ENCODE data around the gene HCN3. TPM values are rescaled to one million over a fixed set of nuclear protein-coding genes. Genes with fewer than 3 reads are reported as not detected.

The HCN3 gene
- total and polyA plus RNA-seq, 2 donors, result 3.0 to 3.2 TPM

DNA sequence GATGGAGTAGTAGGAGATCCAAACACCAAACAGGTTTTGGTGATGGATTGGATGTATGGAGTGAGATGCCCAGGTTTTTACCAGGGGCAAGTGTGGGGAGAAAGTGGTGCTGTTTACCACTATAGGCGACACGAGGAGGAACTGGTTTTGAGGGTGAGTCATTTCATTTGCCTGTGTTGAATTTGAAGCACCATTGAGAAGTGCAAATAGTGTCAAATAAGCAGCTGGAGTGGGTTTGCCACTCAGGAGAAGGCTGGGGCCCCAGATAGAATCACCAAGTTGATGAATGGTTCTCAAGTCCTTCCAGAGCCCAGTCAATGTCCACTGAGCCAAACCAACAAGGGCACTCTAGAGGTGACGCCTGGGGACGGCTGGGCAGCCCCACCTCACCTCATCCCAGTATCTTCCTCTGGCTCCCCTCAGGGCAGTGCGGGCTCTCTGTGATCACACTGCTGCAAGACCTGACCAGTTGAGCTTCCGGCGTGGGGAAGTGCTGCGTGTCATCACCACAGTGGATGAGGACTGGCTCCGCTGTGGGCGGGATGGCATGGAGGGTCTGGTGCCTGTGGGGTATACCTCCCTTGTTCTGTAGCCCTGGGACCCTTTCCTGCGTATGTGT is 52.8 kb downstream of the HCN3 start:
- Histone ChIP-seq H3K4me1 (ENCODE audit: insufficient read depth) (no peaks in the 10 kb centered on the region), H3K27ac (ENCODE audit: low read depth) (no peak overlapping the region), H3K36me3 (ENCODE audit: insufficient read depth) (no peaks in the 10 kb centered on the region), H3K4me3 (ENCODE audit: low read depth, low read length) (no peak overlapping the region)
- no peak for DNase-seq (ENCODE audit: extremely low spot score)
- WGBS, result 90% methylated on average over 11 of the region's 11 CpGs

DNA sequence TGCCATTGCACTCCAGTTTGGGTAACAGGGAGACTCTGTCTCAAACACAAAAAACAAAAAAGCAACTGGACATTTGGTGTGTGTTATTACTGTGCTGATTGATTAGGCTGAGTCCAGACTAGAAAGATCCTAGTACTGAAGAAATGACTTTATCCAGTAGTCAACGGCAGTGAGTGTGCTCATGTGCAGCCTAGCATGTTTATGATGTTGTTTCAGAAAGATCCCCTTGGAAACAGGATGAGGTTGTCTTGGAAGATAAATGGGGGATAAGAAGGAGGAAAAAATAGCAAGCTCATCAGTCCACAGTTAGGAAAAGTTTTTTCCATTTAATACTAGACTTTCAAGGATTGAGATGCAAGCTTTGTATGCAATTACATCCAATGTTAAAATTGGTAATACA is 57.7 kb downstream of the HCN3 start:
- no peak for DNase-seq (ENCODE audit: extremely low spot score)
- H3K36me3 ChIP-seq (ENCODE audit: insufficient read depth), result peaks cover 5% of the 10 kb centered on the region
- H3K4me3 ChIP-seq (ENCODE audit: low read depth, low read length), result no peak overlapping the region
- 28% methylated on average over 1 of the region's 1 CpG for WGBS
- no peaks in the 10 kb centered on the region for H3K4me1 ChIP-seq (ENCODE audit: insufficient read depth)
- H3K27ac ChIP-seq (ENCODE audit: low read depth), result no peak overlapping the region

Other genes with a start within 250 kb of the HCN3 start
- gene DCST2, start 243.7 kb upstream of the HCN3 start, total RNA-seq, result 0.53 TPM
- gene DCST2, start 243.7 kb upstream of the HCN3 start, polyA plus RNA-seq, result 1.2 TPM
- gene DCST1, start 243.6 kb upstream of the HCN3 start, total RNA-seq, result not detected
- gene DCST1, start 243.6 kb upstream of the HCN3 start, polyA plus RNA-seq, result not detected
- 38.3 TPM for gene ADAM15, start 226.1 kb upstream of the HCN3 start, total RNA-seq
- gene ADAM15, start 226.1 kb upstream of the HCN3 start, polyA plus RNA-seq, result 118 TPM
- gene EFNA4, start 213.7 kb upstream of the HCN3 start, total RNA-seq, result 7.5 TPM
- 8.1 TPM for gene EFNA4, start 213.7 kb upstream of the HCN3 start, polyA plus RNA-seq
- 1.2 TPM for gene EFNA3, start 198.6 kb upstream of the HCN3 start, total RNA-seq
- 2.3 TPM for gene EFNA3, start 198.6 kb upstream of the HCN3 start, polyA plus RNA-seq
- 31.1 TPM for gene EFNA1, start 149.6 kb upstream of the HCN3 start, total RNA-seq
- gene EFNA1, start 149.6 kb upstream of the HCN3 start, polyA plus RNA-seq, result 44.6 TPM
- 19.5 TPM for gene SLC50A1, start 141.6 kb upstream of the HCN3 start, total RNA-seq
- 31.7 TPM for gene SLC50A1, start 141.6 kb upstream of the HCN3 start, polyA plus RNA-seq
- 15.8 TPM for gene DPM3, start 136.9 kb upstream of the HCN3 start, total RNA-seq
- 205 TPM for gene DPM3, start 136.9 kb upstream of the HCN3 start, polyA plus RNA-seq
- 53.0 TPM for gene KRTCAP2, start 104.2 kb upstream of the HCN3 start, total RNA-seq
- gene KRTCAP2, start 104.2 kb upstream of the HCN3 start, polyA plus RNA-seq, result 266 TPM
- gene TRIM46, start 103.6 kb upstream of the HCN3 start, total RNA-seq, result 0.85 TPM
- gene TRIM46, start 103.6 kb upstream of the HCN3 start, polyA plus RNA-seq, result 1.1 TPM
- gene THBS3, start 69.6 kb upstream of the HCN3 start, total RNA-seq, result 57.2 TPM
- gene THBS3, start 69.6 kb upstream of the HCN3 start, polyA plus RNA-seq, result 24.5 TPM
- gene MTX1, start 68.8 kb upstream of the HCN3 start, total RNA-seq, result 13.6 TPM
- 40.2 TPM for gene MTX1, start 68.8 kb upstream of the HCN3 start, polyA plus RNA-seq
- 2.6 TPM for gene ENTREP3, start 22.0 kb upstream of the HCN3 start, total RNA-seq
- 37.8 TPM for gene ENTREP3, start 22.0 kb upstream of the HCN3 start, polyA plus RNA-seq
- gene SCAMP3, start 15.1 kb upstream of the HCN3 start, total RNA-seq, result 13.1 TPM
- gene SCAMP3, start 15.1 kb upstream of the HCN3 start, polyA plus RNA-seq, result 74.9 TPM
- 29.7 TPM for gene CLK2, start 4.0 kb upstream of the HCN3 start, total RNA-seq
- 42.3 TPM for gene CLK2, start 4.0 kb upstream of the HCN3 start, polyA plus RNA-seq
- gene PKLR, start 24.0 kb downstream of the HCN3 start, total RNA-seq, result not detected
- gene PKLR, start 24.0 kb downstream of the HCN3 start, polyA plus RNA-seq, result not detected
- gene FDPS, start 31.4 kb downstream of the HCN3 start, total RNA-seq, result 73.1 TPM
- gene FDPS, start 31.4 kb downstream of the HCN3 start, polyA plus RNA-seq, result 92.6 TPM
- gene RUSC1, start 43.4 kb downstream of the HCN3 start, total RNA-seq, result 13.8 TPM
- 36.3 TPM for gene RUSC1, start 43.4 kb downstream of the HCN3 start, polyA plus RNA-seq